Tongue (tissue), 2 donors: ENCODE data around the gene TMPO. TPM values are rescaled to one million over a fixed set of nuclear protein-coding genes. Genes with fewer than 3 reads are reported as not detected.
A peak's percentile ranks its signal among the peaks of the same experiment; 100 is the strongest.
"Not testable (repeated sequence)": the region's sequence is repeated elsewhere in the genome, so short reads cannot be mapped to it uniquely, and the experiment has no call there.

Source experiments
- DNase-seq: peaks from one replicate; pipeline ENCODE4 v3.0.0-alpha.2; 2015
- total RNA-seq: library from RNA; depleted of rRNA; stranded (reverse); fragments of >200 nt; gene quantifications from one replicate; pipeline ENCODE4 v1.2.3, GENCODE V29; 2014

Gene TMPO, protein sequence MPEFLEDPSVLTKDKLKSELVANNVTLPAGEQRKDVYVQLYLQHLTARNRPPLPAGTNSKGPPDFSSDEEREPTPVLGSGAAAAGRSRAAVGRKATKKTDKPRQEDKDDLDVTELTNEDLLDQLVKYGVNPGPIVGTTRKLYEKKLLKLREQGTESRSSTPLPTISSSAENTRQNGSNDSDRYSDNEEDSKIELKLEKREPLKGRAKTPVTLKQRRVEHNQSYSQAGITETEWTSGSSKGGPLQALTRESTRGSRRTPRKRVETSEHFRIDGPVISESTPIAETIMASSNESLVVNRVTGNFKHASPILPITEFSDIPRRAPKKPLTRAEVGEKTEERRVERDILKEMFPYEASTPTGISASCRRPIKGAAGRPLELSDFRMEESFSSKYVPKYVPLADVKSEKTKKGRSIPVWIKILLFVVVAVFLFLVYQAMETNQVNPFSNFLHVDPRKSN
- total RNA-seq = 147 TPM

DNA sequence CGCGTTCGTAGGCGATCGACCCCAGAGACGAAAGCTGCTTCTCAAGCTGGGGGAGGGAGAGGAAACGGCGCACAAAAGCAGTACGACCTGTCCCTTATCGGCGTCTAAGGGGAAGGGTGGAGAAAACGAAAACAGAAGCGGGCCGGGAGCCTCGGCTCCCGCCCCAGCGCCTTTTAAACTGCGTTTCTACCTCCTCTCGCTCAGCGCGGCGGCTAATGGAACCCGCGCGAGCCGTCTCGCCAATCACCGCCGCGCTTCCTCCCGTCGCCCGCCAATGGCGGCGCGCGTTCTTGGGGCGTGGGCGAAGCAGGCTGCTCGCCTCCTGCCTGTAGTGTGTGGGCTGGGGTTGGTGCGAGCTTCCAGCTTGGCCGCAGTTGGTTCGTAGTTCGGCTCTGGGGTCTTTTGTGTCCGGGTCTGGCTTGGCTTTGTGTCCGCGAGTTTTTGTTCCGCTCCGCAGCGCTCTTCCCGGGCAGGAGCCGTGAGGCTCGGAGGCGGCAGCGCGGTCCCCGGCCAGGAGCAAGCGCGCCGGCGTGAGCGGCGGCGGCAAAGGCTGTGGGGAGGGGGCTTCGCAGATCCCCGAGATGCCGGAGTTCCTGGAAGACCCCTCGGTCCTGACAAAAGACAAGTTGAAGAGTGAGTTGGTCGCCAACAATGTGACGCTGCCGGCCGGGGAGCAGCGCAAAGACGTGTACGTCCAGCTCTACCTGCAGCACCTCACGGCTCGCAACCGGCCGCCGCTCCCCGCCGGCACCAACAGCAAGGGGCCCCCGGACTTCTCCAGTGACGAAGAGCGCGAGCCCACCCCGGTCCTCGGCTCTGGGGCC is at the start of gene TMPO:
TMPO (plus strand) TSS at position 304 of the 824 bp plus-strand sequence; CDS start at position 582, 278 bp downstream.
- DNase-seq = peak; percentile 97

GRCh38 chr12:98465950-98466602 is 49.3 kb upstream of the TMPO start:
- DNase-seq = no peak

- DNase-seq = peak; percentile 28
These were observed 48.6 kb upstream of the TMPO start for GRCh38 chr12:98466640-98467400.

DNA sequence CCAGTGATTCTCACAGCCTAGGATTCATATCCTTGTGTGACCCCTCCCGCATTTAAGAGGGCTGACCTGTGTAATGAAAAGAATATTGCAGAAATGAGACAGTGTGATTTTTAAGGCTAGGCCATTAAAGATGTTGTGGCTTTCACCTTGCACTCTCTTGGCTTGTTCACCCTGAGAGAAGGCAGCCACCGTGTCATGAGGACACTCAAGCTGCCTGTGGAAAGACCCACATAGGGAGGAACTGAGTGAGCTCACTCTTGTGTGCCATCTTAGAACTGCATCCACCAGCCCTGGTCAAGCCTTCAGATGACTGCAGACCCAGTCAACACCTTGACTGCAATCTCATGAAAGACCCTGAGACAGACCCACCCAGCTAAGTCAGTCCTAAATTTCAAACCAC is 46.3 kb upstream of the TMPO start:
- DNase-seq = no peak

DNA sequence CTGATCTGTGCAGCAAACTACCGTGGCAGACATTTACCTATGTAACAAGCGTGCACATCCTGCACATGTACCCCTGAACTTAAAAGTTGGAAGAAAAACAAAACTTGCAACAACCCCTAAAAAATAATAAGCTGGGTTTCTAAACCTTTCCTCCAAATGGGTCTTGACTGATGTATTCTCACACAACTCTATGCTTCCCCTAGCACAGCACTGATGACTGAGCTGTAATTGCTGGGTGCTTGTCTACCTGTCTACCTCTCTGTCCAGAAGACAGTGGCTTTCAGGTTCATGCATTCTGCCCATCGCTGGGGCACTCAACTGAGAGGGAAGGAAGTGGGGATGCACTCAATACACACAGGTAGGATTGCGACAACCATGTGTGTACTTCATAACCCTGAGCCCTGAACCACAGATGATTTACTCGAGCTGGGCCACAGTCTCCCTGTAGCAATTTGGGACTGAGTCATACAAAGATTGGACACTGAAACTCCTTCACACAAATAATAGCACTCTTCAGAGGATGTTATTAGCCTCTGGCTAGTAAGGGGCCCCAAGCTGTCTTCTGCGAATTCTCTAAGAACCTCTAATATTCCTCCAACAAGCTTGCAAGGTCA is 44.8 kb upstream of the TMPO start:
- DNase-seq = no peak

DNA sequence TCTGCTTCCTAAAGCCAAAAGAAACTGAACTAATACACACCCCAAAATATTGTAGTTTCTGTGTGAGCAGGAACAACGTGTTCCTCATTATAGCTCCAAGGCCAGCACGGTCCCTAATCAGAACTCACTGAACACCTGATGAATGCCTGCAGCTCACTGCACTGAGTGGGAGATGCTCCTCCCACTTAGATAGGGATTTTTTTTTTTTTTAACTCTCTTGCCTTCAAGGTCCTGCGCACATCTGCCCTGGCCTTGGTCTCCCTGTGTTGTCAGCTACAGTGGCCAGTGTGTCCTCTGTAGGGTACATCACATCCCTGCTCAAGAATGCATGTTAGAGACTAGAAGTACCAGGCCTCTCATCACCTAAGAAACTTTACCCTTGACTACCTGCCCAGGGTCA is 44.3 kb upstream of the TMPO start:
- no peak for DNase-seq

GRCh38 chr12:98475565-98475908 is 39.9 kb upstream of the TMPO start:
- no peak for DNase-seq

DNA sequence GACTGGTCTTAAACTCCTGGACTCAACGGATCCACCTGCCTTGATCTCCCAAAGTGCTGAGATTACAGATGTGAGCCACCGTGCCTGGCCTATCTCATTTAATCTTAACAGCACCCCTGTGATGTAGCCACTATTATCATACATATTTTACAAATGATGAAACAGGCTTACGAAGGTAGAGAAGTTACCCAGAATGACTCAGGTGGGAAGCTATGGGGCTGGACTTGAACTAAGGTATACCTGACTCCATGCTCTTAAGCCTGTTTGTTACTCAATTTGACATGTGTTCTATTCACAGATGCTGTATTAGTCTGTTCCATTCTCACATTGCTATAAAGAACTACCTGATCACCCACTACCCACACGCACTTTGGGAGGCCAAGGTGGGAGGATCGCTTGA is 36.8 kb upstream of the TMPO start:
- DNase-seq = no peak

DNA sequence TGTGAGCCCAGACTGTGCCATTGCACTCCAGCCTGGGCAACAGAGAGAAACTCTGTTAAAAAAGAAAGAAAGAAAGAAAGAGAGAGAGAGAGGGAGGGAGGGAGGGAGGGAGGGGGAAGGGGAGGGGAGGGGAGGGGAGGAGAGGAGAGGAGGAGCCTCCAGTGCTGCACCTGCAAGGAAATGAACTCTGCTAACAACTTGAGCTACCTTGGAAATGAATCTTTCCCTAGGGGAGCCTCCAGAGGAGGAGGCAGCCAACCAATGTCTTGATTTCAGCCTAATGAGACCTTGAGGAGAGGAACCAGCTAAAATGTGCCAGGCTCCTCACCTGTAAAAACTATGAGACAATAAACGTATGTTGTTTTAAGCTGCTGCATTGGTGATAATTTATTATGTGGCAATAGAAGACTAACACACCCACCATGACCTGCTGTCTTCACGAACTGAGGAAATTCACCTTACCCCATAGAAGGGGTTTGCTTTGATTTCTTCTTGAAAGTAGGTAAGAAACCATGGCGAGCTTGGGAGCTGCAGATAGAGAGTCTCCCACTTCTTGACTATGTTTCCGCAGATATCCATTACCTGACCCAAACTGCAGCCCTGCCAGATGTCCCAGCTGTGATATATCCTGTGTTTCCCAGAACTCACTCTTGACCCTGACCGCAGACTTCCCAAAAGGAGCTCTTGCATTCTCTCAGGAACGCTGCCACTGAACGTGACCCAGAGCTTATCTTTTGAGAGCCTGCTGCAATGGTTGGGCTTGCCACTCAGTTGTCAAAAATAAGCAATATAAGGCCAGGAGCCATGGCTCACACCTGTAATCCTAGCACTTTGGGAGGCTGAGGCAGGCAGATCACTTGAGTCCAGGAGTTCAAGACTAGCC is 31.5 kb upstream of the TMPO start:
- DNase-seq = no peak

DNA sequence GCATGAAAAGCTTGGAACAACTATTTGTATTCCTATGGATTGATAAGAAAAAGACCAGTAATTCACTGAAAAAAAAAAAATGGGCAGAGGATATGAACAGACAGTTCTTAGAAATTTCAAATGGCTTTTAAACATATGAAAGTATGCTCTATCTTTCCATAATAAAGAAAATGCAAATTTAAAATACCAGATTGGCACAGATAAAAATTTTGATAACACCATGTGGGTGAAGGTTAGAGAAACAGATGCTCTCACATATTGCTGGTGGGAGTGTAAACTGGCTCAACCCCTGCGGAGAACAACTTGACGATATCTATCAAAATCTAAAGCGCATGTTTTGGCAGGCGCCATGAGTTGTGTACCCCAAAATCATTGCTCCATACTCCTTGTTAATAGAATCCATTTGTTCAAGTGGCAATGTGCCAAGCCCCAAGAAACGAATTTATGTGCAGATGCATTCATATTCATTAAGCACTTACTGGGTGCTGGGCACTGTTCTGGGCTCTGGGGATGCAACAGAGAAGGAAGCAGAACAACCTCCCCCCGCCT is 29.5 kb upstream of the TMPO start:
- no peak for DNase-seq

GRCh38 chr12:98488416-98488815 is 27.0 kb upstream of the TMPO start:
- not testable (repeated sequence) for DNase-seq

- no peak for DNase-seq
These were observed 26.2 kb upstream of the TMPO start for GRCh38 chr12:98489176-98489575.

- DNase-seq = peak; percentile 96
These were observed 24.6 kb upstream of the TMPO start for GRCh38 chr12:98490501-98491453.

DNA sequence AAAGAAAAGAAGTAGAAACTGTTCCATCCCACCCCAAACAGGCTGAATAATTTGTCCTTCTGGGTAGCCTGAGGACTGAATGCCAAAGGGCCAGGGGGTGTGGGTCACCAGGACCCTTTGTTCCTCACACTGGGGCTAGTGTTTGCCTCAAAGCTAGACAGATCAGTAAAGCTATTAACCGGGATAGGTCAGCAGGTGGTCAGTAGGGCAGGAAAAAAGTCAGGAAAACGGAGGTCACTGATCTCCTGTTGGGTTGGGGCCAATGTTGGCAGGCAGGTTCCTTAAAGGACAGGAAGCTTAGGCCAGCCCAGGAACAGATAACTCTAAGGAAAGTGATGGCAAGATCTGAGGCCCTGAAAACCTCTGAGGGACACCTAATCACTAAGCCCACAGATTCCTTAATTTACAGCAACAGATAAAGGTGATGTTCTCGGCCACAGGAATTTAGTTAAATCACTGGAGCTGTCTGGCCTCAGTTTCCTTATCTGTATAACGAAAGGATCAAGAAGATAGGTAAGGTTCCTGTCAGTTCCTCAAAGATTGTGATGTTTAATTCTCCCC is 22.7 kb upstream of the TMPO start:
- no peak for DNase-seq

DNA sequence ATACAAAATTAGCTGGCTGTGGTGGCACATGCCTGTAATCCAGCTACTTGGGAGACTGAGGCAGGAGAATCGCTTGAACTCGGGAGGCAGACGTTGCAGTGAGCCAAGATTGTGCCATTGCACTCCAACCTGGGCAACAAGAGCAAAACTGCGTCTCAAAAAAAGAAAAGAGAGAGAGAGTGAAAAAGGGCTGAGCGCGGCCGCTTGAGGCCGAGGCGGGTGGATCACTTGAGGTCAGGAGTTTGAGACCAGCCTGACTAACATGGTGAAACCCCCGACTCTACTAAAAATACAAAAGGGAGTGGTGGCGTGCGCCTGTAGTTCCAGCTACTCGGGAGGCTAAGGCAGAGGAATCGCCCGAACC is 14.1 kb upstream of the TMPO start:
- not testable (repeated sequence) for DNase-seq

GRCh38 chr12:98503342-98503591 is 12.1 kb upstream of the TMPO start:
- peak; percentile 99 for DNase-seq

GRCh38 chr12:98503592-98504367 is 11.6 kb upstream of the TMPO start:
- peak; percentile 97 for DNase-seq

GRCh38 chr12:98504368-98504617 is 11.1 kb upstream of the TMPO start:
- DNase-seq = no peak

DNA sequence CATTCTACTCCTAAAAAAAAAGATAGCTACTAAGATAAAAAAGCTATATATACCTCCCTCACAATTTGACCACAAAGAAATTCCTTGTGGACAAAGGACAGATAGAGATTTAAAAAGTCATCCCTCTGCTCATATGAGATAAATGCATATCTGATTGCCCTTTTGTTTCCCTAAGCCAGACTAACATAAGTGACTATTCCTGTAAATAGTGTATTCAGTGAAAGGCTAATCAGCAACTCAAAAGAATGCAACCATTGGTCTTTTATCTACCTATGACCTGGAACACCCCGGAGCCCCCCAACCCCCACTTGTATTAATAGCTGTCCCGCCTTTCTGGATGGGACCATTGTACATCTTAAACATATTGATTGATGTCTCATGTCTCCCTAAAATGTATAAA is 6.3 kb upstream of the TMPO start:
- DNase-seq = no peak
